Measurements from ENCODE around the gene PLAAT1. TPM values are rescaled to one million over a fixed set of nuclear protein-coding genes. Genes with fewer than 3 reads are reported as not detected.

Gene PLAAT1
- total and polyA plus RNA-seq, 10 of the 15 experiments (the other 5 are each of a cell fraction or from before 2014, with no cell fraction given): not detected

- POLR2A ChIA-PET: no interaction called here
- DNase-seq (ENCODE audit: low read depth, low spot score) (no peak), ATAC-seq (no peak), FAIRE-seq (no peak)
- H3K9me3 ChIP-seq (replicated peaks; ENCODE audit: control insufficient read depth, insufficient read depth, low read length): no peaks in the 10 kb centered on the region
- CTCF ChIA-PET: no interaction called here
- no peaks in the 10 kb centered on the region for H3K27me3 ChIP-seq (replicated peaks in 1 of 2; ENCODE audit: control insufficient read depth in 2 of 2, insufficient read depth in 2 of 2, low read length in 1 of 2)
- BruUV-seq (replicated peaks): no TSS peak
- intact Hi-C loops (cut with micrococcal nuclease; ENCODE audit: unreplicated experiment) (no loop called here), in situ Hi-C loops (cut with MboI) (no loop called here)
- H3K4me2 ChIP-seq (ENCODE audit: control insufficient read depth, insufficient read depth): no peak overlapping the region
- RAD21 ChIA-PET (ENCODE audit: unreplicated experiment): no interaction called here
- no peaks in the 10 kb centered on the region for H3K79me2 ChIP-seq (ENCODE audit: control insufficient read depth, insufficient read depth, low read length)
- H4K20me1 ChIP-seq (ENCODE audit: control insufficient read depth, insufficient read depth): no peaks in the 10 kb centered on the region
- no peak overlapping the region for H3K27ac ChIP-seq (ENCODE audit: control insufficient read depth, insufficient read depth)
- WGBS (ENCODE audit: insufficient coverage, insufficient replicate concordance, low lambda C conversion rate, missing lambda C conversion rate): 40% methylated on average over 3 of the region's 3 CpGs
- SMC1A ChIA-PET (ENCODE audit: uncharacterized antibody, unreplicated experiment): no interaction called here
- no peak overlapping the region for H2AFZ ChIP-seq (ENCODE audit: control insufficient read depth, low read depth, low read length)
- no peaks in the 10 kb centered on the region for H3K36me3 ChIP-seq (ENCODE audit: control insufficient read depth in 2 of 2, insufficient read depth in 2 of 2, low read length in 1 of 2)
- H3K9ac ChIP-seq (ENCODE audit: control insufficient read depth, insufficient read depth, low read length): no peak overlapping the region
- H3K4me3 ChIP-seq: no peak overlapping the region
- no peaks in the 10 kb centered on the region for H3K4me1 ChIP-seq (ENCODE audit: control insufficient read depth, insufficient read depth, low read length)
- TF ChIP-seq HSF1 (IDR thresholded peaks at IDR 0.05; ENCODE audit: low read depth, low read length): no peak
- no peak for TF ChIP-seq HDAC2 (IDR thresholded peaks at IDR 0.05)
- TF ChIP-seq TAF1 (IDR thresholded peaks at IDR 0.05; ENCODE audit: borderline replicate concordance, low read depth, low read length): no peak
- TF ChIP-seq TCF12 (IDR thresholded peaks at IDR 0.05; ENCODE audit: low read depth, low read length): no peak
- no peak for TF ChIP-seq ZBED1 (IDR thresholded peaks at IDR 0.05; ENCODE audit: borderline replicate concordance)
- TF ChIP-seq RELA (IDR thresholded peaks at IDR 0.05; ENCODE audit: borderline replicate concordance, partially characterized antibody): no peak
- TF ChIP-seq E2F8 (IDR thresholded peaks at IDR 0.05; ENCODE audit: low read depth, partially characterized antibody): no peak
- no peak for TF ChIP-seq CTCF (IDR thresholded peaks at IDR 0.05 in 2 of 3, conservative IDR thresholded peaks at IDR 0.05 in 1 of 3; ENCODE audit: control insufficient read depth in 2 of 3, extremely low read depth in 1 of 3, insufficient read depth in 1 of 3, low read depth in 3 of 3, low read length in 3 of 3)
- no peak for TF ChIP-seq TCF3 (IDR thresholded peaks at IDR 0.05; ENCODE audit: borderline replicate concordance, insufficient read depth, low read depth, low read length)
- TF ChIP-seq, protein P1, sequence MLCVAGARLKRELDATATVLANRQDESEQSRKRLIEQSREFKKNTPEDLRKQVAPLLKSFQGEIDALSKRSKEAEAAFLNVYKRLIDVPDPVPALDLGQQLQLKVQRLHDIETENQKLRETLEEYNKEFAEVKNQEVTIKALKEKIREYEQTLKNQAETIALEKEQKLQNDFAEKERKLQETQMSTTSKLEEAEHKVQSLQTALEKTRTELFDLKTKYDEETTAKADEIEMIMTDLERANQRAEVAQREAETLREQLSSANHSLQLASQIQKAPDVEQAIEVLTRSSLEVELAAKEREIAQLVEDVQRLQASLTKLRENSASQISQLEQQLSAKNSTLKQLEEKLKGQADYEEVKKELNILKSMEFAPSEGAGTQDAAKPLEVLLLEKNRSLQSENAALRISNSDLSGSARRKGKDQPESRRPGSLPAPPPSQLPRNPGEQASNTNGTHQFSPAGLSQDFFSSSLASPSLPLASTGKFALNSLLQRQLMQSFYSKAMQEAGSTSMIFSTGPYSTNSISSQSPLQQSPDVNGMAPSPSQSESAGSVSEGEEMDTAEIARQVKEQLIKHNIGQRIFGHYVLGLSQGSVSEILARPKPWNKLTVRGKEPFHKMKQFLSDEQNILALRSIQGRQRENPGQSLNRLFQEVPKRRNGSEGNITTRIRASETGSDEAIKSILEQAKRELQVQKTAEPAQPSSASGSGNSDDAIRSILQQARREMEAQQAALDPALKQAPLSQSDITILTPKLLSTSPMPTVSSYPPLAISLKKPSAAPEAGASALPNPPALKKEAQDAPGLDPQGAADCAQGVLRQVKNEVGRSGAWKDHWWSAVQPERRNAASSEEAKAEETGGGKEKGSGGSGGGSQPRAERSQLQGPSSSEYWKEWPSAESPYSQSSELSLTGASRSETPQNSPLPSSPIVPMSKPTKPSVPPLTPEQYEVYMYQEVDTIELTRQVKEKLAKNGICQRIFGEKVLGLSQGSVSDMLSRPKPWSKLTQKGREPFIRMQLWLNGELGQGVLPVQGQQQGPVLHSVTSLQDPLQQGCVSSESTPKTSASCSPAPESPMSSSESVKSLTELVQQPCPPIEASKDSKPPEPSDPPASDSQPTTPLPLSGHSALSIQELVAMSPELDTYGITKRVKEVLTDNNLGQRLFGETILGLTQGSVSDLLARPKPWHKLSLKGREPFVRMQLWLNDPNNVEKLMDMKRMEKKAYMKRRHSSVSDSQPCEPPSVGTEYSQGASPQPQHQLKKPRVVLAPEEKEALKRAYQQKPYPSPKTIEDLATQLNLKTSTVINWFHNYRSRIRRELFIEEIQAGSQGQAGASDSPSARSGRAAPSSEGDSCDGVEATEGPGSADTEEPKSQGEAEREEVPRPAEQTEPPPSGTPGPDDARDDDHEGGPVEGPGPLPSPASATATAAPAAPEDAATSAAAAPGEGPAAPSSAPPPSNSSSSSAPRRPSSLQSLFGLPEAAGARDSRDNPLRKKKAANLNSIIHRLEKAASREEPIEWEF (IDR thresholded peaks at IDR 0.05; ENCODE audit: insufficient replicate concordance, low read depth, low read length): no peak
- no peak for TF ChIP-seq MYB (IDR thresholded peaks at IDR 0.05; ENCODE audit: borderline replicate concordance, low read depth, low read length)
Observed at GRCh38 chr3:193270451-193270850, 29.4 kb downstream of the PLAAT1 start.

Measured in GM12878 (cell line).